Natural killer cell (primary cell): Measurements from ENCODE around the gene MOXD1. TPM values are rescaled to one million over a fixed set of nuclear protein-coding genes. Genes with fewer than 3 reads are reported as not detected.
"Not testable (repeated sequence)": the region's sequence is repeated elsewhere in the genome, so short reads cannot be mapped to it uniquely, and the experiment has no call there.

ENCODE experiments used
- ATAC-seq, 3 donors: fragments of 150-1000 bp in 2 of 3; fragments of 200-7000 bp in 1 of 3; cut with Tn5 transposase; 1 replicate in 1 of 3; 2 replicates in 2 of 3; pipeline ENCODE4 v1.10.0; 2021; ENCODE audit warnings: mild to moderate bottlenecking in 2 of 3, moderate library complexity in 2 of 3
- DNase-seq, 2 donors: peaks; one replicate each; pipeline versions ENCODE4 v3.0.0 to v3.0.0-alpha.2; 2013 to 2021; ENCODE audit warnings: mixed read lengths in 1 of 2
- H3K27ac ChIP-seq: one replicate; pipeline ENCODE4 v1.5.1; 2013; ENCODE audit warnings: mild to moderate bottlenecking, low read length
- H3K27me3 ChIP-seq: one replicate; pipeline ENCODE4 v1.6.1; 2013; ENCODE audit warnings: low read length; ENCODE audit not compliant: control insufficient read depth, insufficient read depth
- H3K36me3 ChIP-seq: one replicate; pipeline ENCODE4 v1.6.1; 2013; ENCODE audit warnings: low read length; ENCODE audit not compliant: control insufficient read depth, insufficient read depth
- H3K4me1 ChIP-seq: one replicate; pipeline ENCODE4 v1.6.1; 2013; ENCODE audit warnings: low read length; ENCODE audit not compliant: control insufficient read depth, insufficient read depth
- H3K4me3 ChIP-seq: one replicate; pipeline ENCODE4 v1.5.1; 2013; ENCODE audit warnings: low read length
- H3K9me3 ChIP-seq: one replicate; pipeline ENCODE4 v1.6.1; 2013; ENCODE audit warnings: low read length; ENCODE audit not compliant: control insufficient read depth, insufficient read depth
- H3K27ac Mint-ChIP-seq, 2 donors: one replicate each; pipeline ENCODE4 v1.8.0; 2022; ENCODE audit warnings: mild to moderate bottlenecking in 2 of 2, mixed read lengths in 2 of 2, moderate library complexity in 1 of 2
- H3K27me3 Mint-ChIP-seq, 2 donors: one replicate each; pipeline ENCODE4 v1.8.0; 2022; ENCODE audit warnings: low read depth in 2 of 2, mixed read lengths in 2 of 2
- H3K36me3 Mint-ChIP-seq: one replicate; pipeline ENCODE4 v1.8.0; 2022; ENCODE audit warnings: mixed read lengths
- H3K4me1 Mint-ChIP-seq, 2 donors: one replicate each; pipeline ENCODE4 v1.8.0; 2022; ENCODE audit warnings: mixed read lengths in 2 of 2
- H3K4me3 Mint-ChIP-seq: one replicate; pipeline ENCODE4 v1.8.0; 2022; ENCODE audit warnings: mild to moderate bottlenecking, moderate library complexity, mixed read lengths
- H3K9me3 Mint-ChIP-seq, 2 donors: one replicate each; pipeline ENCODE4 v1.8.0; 2022; ENCODE audit warnings: mixed read lengths in 2 of 2
- WGBS: methylation state at CpG from one replicate; pipeline ENCODE4 v1.1.7; 2013; ENCODE audit warnings: missing lambda C conversion rate; ENCODE audit not compliant: insufficient coverage; 5-methylcytosine and 5-hydroxymethylcytosine counted together
- intact Hi-C: fragments of 100-400 bp; cut with micrococcal nuclease; formaldehyde crosslinking; loops from one replicate; pipeline ENCODE4 v1.14.2; 2022
- total RNA-seq, 4 donors: library from RNA; stranded (reverse); fragments of 120-200 nt in 1 of 4; gene quantifications; one replicate each; pipeline versions ENCODE4 v1.2.3 to v1.2.4, GENCODE V29; 2013 to 2022
- TF ChIP-seq, protein P1 (sequence below): fragments of 200-600 bp; IDR thresholded peaks from one replicate; pipeline ENCODE4 v1.8.0; 2022; ENCODE audit warnings: antibody characterized with exemption

The MOXD1 gene
- total RNA-seq, 3 donors from 2014 or later (not counting 1 experiment from before 2014, with no cell fraction given) = not detected

DNA sequence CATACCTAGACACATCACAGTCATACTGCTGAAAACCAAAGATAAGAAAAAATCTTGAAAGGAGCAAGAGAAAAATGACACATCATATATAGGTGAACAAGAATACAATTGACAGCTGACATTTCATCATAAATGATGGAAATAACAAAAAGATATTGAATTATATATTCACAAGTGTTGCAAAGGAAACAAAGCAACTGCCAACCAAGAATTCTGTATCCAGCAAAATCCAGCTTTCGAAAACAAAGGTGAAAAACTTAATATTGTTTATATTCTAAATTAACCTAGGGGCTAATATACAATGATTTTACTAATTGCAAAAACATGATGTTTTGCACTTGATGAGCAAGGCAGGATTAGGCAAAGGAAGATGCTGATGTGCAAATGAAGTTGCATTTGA, 84.3 kb downstream of the MOXD1 start:
- Mint-ChIP-seq H3K4me3 (no peak overlapping the region), H3K9me3 (peaks cover 5 to 9% of the 10 kb centered on the region in 2 donors), H3K27me3 (peaks cover 0 to 8% of the 10 kb centered on the region in 2 donors), H3K4me1 (no peaks in the 10 kb centered on the region), H3K36me3 (peaks cover 11% of the 10 kb centered on the region), H3K27ac (no peak overlapping the region)
- Histone ChIP-seq H3K4me1 (no peaks in the 10 kb centered on the region), H3K4me3 (no peak overlapping the region), H3K36me3 (no peaks in the 10 kb centered on the region), H3K9me3 (no peaks in the 10 kb centered on the region), H3K27me3 (no peaks in the 10 kb centered on the region), H3K27ac (no peak overlapping the region)
- no CpG with 5 or more reads among the region's 1 CpG for WGBS
- TF ChIP-seq, protein P1, sequence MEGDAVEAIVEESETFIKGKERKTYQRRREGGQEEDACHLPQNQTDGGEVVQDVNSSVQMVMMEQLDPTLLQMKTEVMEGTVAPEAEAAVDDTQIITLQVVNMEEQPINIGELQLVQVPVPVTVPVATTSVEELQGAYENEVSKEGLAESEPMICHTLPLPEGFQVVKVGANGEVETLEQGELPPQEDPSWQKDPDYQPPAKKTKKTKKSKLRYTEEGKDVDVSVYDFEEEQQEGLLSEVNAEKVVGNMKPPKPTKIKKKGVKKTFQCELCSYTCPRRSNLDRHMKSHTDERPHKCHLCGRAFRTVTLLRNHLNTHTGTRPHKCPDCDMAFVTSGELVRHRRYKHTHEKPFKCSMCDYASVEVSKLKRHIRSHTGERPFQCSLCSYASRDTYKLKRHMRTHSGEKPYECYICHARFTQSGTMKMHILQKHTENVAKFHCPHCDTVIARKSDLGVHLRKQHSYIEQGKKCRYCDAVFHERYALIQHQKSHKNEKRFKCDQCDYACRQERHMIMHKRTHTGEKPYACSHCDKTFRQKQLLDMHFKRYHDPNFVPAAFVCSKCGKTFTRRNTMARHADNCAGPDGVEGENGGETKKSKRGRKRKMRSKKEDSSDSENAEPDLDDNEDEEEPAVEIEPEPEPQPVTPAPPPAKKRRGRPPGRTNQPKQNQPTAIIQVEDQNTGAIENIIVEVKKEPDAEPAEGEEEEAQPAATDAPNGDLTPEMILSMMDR = no peak
- intact Hi-C loops = no loop called here
- no peak for ATAC-seq
- DNase-seq = no peak

DNA sequence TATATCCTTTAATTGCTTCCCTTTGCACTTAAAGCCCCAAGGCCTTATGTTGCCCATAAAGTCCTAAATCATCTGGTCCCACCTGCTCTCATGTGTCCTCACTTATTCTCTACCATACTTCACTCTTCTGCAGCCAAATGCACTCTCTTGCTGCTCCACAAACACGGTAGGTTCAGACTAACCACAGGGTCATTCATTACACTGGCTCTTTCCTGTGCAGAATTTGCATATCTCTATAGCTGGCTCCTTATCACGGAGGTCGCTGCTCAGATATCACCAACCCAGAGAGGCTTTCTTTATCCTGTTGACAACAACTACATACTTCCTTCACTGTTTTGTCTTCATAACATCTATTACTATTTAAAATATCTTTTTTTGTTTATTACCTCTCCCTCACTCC, 86.8 kb downstream of the MOXD1 start:
- Histone ChIP-seq H3K36me3 (no peaks in the 10 kb centered on the region), H3K9me3 (no peaks in the 10 kb centered on the region), H3K4me1 (no peaks in the 10 kb centered on the region), H3K27ac (no peak overlapping the region), H3K4me3 (no peak overlapping the region), H3K27me3 (no peaks in the 10 kb centered on the region)
- Mint-ChIP-seq H3K4me1 (no peaks in the 10 kb centered on the region), H3K4me3 (no peak overlapping the region), H3K27me3 (peaks cover 7% of the 10 kb centered on the region in 2 donors), H3K9me3 (peaks cover 5 to 12% of the 10 kb centered on the region in 2 donors), H3K27ac (no peak overlapping the region), H3K36me3 (peaks cover 11% of the 10 kb centered on the region)
- WGBS = 66% methylated on average over 3 of the region's 3 CpGs
- intact Hi-C loops = no loop called here
- TF ChIP-seq, protein P1 = no peak
- ATAC-seq = no peak
- DNase-seq = no peak

DNA sequence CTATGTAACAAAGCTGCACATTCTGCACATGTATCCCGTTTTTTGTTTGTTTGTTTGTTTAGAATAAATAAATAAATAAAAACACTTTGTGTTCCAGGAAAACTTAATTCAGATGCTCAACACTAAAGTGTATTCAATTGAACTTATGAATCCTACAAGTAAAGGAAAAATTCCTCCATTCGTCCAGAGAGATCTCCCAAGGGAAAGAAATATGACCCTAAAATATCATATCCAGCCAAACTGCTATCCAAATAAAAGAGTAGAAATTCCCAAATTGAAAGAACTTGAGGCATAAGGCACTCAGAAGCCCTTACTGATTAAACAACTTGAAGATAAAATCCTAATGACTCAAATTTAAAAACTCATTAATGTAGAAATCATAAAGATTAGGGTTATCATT, 90.4 kb downstream of the MOXD1 start:
- Mint-ChIP-seq H3K4me3 (no peak overlapping the region), H3K27me3 (peaks cover 10 to 25% of the 10 kb centered on the region in 2 donors), H3K4me1 (no peaks in the 10 kb centered on the region), H3K27ac (no peak overlapping the region), H3K9me3 (peaks cover 0 to 6% of the 10 kb centered on the region in 2 donors), H3K36me3 (peaks cover under 1% of the 10 kb centered on the region)
- Histone ChIP-seq H3K36me3 (no peaks in the 10 kb centered on the region), H3K27ac (no peak overlapping the region), H3K9me3 (no peaks in the 10 kb centered on the region), H3K27me3 (no peaks in the 10 kb centered on the region), H3K4me1 (no peaks in the 10 kb centered on the region), H3K4me3 (no peak overlapping the region)
- no peak for ATAC-seq
- intact Hi-C loops = no loop called here
- no peak for DNase-seq
- no CpG with 5 or more reads among the region's 2 CpGs for WGBS
- TF ChIP-seq, protein P1 = no peak

DNA sequence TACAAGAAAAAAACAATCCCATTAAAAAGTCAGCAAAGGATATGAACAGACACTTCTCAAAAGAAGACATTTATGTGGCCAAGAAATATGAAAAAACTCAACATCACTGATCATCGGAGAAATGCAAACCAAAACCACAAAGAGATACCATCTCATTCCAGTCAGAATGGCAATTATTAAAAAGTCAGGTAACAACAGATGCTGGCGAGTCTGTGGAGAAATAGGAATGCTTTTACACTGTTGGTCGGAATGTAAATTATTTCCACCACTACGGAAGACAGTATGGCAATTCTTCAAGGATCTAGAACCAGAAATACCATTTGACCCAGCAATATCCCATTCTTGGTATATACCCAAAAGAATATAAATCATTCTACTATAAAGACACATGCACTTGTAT, 91.1 kb downstream of the MOXD1 start:
- H3K4me3 ChIP-seq, H3K27ac Mint-ChIP-seq, H3K27me3 ChIP-seq, H3K27ac ChIP-seq, H3K4me1 ChIP-seq, H3K4me3 Mint-ChIP-seq, H3K9me3 ChIP-seq, DNase-seq, H3K36me3 ChIP-seq, ATAC-seq, H3K4me1 Mint-ChIP-seq, H3K9me3 Mint-ChIP-seq, intact Hi-C loops, H3K36me3 Mint-ChIP-seq: not testable (repeated sequence)
- WGBS = 89% methylated on average over 4 of the region's 4 CpGs
- peaks cover 10 to 29% of the 10 kb centered on the region in 2 donors for H3K27me3 Mint-ChIP-seq
